ENCODE results near the gene RAB3IL1. TPM values are rescaled to one million over a fixed set of nuclear protein-coding genes. Genes with fewer than 3 reads are reported as not detected.
A peak's percentile ranks its signal among the peaks of the same experiment; 100 is the strongest.

The RAB3IL1 gene
- total RNA-seq, 1 donor from 2014 or later, result 36.5 TPM

- peak; percentile 20 for DNase-seq (ENCODE audit: low spot score)
Observed at GRCh38 chr11:61921446-61921845, 4.1 kb upstream of the RAB3IL1 start.

DNA sequence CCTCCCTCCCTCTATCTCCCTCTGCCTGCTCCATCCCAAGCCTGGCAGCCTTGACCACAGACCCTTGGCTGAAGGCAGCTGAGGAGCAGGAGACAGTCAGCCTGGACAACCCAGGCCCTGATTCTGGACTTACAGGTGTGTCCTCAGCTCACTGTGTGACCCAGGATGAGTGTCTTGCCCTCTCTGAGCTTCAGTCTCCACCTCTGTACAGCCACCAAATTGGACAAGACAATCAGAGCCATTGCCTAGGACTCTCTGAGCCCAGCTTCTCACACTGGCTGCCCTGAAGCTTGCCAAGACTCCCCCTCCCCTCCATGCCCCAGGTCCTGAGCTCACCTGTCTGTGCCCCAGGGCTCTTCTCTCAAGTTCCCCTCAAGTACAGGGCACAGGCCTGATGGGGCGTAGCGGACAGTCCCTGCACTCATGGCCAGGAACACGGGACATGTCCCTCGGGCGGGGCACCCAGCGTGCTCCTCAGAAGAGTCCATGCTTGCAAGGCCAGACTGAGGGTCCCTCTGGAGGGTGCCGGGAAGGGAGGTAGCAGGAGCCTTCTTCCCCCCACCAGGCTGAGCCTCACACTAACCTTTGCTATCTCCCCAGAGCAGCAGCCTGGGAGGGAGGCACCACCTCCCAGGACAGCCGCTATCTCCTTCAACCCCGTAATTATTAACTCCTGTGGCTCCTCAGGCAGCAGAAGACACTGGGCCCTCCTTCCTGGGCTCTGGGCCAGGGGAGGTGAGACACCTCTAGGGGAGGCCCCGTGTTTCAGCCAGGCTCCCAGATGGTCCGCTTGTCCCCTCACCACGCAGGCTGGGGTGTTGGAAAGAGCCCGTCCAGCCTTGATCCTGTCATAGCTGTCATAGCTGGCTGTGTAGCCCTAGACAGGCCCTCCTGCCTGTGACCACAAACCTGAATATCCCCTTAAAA, 2.6 kb upstream of the RAB3IL1 start:
- peak; percentile 87 for DNase-seq (ENCODE audit: low spot score)

DNA sequence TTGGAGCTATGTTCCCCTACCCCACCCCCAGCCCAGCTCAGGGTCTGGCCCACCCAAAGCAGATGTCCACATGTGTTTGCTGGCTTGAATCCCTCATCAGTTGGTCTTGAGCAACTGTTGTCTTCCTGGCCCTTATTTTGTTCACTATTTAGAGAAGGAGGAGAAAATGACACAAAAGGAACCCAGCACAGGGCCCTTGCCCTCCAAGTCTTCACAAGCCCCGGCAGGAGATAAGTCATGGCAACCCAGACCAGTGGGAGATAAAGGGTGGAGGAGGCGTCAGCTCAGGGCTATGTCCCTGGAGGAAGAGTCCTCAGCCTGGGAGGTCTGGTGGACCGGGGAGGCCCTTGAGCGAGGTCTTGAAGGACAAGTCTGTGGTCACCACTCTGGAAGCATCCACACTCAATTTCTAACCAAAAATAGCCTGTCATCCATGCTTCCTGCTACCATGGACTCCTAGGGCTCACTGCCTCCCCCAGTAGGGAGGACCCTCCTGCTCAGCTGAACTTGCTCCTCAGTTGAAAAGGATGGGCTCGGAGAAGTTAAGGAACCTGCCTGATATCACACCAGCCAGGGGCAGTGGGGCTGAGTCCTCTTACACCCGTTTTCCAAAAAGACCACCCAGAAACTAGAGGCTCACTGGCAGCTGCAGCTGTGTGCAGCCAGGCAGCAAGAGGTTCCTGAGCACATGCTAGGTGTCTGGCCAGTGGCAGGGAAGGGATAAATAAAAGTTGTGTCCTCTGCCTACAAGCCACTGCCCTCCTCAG, 1.8 kb upstream of the RAB3IL1 start:
- DNase-seq (ENCODE audit: low spot score), result peak; percentile 85

DNA sequence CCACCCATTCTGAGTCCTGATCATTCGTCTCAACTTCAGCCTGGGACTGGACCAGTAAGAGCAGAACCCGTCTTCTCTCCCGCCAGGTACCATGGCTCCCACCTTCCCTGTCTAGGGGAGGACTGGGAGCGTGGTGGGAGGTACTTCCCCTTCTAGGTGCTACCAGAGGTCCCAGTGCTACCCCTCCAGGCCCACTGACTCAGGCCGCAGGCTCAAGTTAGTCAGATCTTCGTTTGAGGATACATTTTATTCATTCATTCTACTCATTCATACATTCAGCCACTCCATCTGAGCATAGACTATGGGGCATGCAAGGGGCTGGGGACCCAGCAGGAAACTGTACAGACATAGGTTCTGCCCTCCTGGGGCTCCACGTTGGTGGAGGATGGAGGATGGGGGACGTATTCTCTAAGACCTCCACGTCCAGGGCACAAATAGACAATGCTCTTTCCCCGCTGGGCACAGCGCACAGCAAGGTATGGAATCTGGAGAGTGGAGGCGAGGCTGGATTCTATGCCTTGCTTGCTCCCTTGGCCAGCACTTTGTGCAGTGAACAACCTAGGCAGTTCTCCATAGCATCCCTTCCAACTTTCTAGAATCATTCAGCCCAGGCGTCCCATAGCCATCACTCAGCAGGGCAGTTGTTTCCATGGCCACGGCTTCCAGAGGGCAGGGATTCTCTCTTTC, 1.0 kb upstream of the RAB3IL1 start:
- DNase-seq (ENCODE audit: low spot score), result peak; percentile 55

DNA sequence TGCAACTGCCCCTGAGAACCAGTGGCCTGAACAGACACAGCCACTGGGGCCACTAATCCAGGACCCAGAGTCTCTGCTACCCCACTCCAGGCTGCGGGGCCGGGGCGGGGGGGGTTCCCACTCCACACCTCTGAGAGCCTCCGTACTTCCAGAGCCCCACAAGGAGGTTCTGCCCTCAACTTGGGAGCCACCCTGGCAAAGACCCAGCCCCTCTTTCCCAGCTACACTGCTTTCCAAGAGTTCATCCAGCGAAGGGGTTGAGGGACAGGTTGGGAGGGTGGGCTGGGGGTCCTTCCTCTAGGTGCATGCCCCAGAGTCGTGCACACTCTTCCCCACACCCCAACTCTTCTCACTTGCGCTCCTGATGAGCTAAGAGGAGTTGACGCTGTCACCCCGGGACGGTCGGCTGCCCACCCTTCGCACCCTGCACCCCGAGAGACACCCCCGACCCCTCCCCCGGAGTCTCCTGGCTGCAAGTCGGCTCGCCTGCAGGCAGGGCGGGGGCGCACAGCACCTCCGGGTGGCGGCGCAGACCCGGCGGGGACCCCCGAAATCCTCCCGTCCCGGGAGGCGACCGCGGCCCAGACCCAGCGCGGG, 531 bp downstream of the RAB3IL1 start:
- DNase-seq (ENCODE audit: low spot score), result no peak

DNA sequence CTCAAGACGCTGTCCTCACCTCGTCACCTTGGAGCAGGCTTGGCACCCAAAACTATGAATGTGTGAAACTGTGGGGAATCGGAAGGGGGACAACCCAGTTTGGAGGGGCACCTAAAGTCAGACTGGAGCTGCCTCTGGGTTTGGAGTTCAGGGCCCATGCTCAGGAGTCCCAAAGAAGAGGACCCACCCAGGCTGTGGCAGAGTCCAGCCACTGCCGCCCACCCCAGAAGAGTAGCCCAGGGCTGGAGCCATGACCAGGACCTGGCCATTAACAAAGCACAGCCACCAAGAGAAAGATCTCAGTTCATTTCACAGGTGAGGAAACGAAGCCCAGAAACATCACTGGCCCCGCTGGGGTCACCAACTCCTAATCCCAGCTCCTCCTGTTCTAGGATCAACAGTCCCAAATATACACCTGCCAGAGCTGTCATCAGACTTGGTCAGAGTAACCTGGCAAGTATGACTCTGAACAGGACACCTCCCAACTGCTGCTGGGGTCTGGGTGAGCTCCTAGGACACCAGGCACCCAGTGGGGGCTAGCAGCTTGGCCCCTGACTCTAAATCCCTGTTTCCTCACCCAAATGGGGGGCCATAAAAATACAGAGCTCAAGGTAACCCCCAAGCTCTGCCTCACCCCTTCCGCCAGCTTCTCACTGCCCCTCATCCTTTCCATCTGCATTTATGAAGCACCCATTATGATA, 2.7 kb downstream of the RAB3IL1 start:
- peak; percentile 33 for DNase-seq (ENCODE audit: low spot score)

DNA sequence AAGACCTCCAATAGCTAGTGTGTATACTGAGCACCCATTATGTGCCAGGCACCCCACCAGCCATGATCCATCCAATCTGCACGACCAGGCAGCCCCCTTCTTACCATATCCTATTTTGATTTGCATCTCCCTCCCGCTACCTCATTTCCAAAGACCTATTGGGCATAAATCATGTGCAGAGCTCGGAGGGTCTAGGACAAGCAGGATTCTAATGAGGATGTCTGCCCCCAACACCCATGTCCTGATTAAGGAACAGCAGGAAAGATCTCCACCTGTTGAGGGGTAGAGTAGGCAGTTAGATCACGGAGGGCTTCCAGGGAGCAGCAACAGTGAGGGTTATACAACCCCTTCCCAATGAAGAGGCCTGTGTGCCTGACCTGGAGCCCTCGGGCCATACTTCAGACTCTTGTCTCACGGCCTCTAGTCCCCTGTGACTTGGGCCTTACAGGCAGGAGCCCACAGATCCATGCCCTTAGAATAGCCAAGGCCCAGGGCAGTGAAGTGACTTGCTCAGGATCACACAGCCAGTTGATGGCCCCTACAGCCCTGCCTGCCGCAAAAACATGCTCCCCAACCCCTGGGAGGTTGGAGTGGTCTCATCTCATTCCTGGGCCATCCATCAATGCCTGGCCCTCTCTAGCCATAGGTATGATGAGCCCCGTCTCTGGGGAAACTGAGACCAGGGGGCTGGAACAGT, 3.5 kb downstream of the RAB3IL1 start:
- DNase-seq (ENCODE audit: low spot score), result peak; percentile 71

GRCh38 chr11:61912991-61913698, 4.2 kb downstream of the RAB3IL1 start:
- no peak for DNase-seq (ENCODE audit: low spot score)

DNA sequence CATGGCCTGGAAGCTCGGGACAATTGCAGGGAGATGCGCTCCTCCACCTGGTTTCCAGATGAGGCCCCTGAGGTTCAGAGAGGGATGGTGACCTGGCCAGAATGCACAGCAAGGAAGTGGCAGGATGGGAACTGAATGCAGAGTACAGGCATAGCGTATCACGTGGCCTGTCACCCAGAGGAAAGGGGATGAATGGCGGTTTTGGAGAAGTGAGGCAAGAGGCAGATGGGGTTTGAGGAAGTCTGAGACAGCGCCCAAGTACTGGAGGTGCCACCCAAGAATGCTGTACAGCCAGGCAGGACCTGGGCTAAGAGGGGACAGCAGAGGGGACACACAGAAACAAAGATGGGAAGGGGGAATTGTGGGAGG, 4.9 kb downstream of the RAB3IL1 start:
- DNase-seq (ENCODE audit: low spot score), result no peak

DNA sequence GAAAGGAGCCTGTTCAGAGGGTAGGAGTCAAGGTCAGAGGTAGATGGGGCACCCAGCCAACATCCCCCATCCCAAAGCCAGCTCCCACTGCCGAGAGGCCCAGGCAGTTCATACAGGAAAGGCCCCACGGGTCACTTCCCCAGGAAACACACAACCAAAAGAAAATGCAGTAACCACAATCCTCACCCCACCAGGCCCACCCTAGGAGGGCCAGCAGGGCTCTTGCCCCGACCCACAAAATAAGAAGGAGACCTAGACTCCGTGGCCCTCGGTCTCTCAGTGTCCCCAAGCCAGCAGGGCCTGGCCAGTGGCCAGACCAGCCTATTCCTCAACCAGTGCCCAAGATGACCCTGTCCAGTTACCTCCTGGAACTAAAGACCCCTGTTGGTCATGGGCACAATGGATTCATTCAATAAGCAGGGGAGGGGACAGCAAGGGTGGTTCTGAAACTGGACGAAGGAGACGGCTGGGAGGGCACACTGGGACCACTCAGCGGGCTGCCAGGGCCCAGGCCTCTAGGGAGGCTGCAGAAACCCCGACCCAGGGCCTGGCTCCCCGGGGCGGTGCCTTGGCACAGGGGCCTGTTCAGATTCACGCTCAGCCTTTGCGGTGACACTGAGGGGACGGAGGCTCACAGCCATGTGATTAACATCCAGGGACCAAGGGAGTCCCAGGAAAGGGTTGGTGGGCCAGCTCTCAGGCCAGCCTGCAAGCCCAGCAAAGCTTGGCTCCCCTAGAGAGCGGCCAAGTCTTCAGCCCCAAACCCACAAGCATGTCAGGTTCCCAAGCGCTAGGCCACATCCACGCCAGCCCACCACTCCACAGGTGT, 5.5 kb downstream of the RAB3IL1 start:
- no peak for DNase-seq (ENCODE audit: low spot score)

- no peak for DNase-seq (ENCODE audit: low spot score)
Observed at GRCh38 chr11:61911128-61911700, 6.2 kb downstream of the RAB3IL1 start.

DNA sequence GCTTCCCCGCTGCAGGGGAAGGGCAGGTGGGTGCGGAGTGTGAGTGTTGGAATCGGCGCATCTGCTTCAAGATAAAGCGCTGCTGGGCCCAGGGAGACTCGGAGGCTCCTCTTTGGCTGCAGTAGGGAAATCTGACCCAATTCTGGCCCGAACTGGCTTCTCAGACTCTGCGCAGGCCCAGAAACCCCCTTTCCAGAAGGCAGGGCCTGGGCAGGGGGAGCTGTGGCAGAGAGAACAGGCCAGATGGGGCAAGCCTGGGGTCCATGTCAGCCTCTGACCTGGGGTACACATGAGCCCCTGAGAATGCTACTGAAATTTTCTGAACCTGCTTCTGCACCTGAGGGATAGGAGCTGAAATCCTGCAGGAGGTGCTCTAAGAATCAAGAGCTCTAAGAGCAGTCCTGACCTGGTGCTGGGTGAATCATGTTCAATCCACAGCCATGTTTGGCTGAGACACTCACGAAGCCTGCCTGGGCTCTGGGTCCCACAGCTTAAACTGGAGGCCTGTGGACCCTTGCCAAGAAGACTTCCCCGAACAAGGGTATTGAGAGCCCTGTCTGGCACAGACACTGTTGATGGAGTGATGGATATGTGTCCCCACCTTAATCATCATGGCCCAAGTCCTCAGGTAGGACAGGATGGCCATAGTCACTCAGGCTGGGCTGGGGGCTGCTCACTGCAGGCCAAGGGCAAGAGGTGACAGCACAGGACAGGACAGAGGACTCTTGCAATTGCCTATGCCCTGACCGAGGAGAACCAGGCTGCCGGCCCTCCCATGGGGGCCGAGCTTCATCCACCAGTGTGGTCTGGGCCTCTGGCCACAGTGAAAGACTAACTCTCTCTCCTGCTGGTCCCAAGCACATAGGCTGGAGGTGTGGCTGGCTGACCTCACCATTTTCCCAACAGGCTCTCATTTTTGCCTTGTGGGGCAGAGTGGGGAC, 6.9 kb downstream of the RAB3IL1 start:
- no peak for DNase-seq (ENCODE audit: low spot score)

- no peak for DNase-seq (ENCODE audit: low spot score)
Observed at GRCh38 chr11:61908730-61909316, 8.5 kb downstream of the RAB3IL1 start.

DNA sequence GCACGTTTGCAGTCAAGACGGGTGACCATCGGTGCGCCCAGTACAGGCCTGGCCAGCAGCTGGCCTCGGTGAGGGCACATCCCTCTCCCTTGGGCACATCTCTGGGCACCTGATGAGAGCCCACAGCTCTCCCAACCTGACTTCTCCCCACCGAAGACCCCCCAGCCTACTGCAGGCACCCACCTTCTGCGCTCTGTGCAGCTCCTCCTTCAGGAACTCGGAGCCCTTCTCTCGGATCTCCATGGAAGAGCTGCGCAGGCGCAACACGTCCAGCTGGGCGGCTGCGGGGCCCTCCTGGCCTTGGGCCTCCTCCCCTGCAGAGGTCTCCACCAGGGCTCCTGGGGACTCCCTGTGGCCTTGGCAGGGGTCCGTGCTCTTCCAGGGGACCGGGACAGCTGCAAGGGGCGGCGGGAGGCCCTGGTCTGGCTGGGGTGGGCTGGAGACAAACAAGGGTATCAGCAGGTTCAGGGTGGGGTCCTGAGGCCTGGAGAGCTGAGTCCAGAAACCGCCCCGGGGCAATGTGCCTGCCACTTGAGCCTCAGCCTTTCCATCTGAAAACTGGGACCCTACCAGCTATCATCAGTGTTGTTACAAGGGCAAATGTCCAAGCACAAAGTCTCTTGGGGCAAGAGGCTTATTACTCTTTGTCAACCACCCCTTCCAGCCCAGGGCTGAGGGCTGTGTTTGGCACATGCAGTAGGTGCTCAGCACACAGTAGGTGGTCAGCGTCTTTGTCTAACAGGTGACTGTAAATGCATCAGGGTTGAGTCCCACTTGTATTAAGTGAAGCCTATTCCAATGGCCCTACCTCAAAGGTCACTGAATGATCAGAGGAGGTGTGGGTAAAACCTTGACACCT, 9.3 kb downstream of the RAB3IL1 start:
- no peak for DNase-seq (ENCODE audit: low spot score)

- DNase-seq (ENCODE audit: low spot score), result no peak
Observed at GRCh38 chr11:61907282-61907681, 10.1 kb downstream of the RAB3IL1 start.

DNA sequence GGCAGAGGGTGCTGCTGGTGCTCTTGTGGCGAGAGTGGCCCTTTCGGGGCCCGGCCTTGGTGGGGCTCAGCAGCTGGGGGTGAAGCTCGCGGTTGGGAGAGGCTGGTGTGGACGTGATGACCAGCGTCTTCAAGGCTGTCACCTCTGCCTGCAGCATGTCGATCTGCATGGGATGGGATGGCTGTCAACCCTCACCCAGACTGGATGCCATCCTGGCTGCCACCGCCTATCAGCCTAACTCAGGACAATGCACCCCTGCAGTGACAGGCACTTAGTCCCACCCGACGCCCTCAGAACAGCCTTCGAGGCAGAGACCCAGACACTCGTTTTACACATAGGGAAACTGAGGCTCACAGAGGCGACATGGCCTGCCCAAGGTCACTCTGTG, 10.8 kb downstream of the RAB3IL1 start:
- DNase-seq (ENCODE audit: low spot score), result no peak
